Natural killer cell (primary cell): Measurements from ENCODE around the gene GUCA2A. TPM values are rescaled to one million over a fixed set of nuclear protein-coding genes. Genes with fewer than 3 reads are reported as not detected.

Source experiments
- ATAC-seq, 3 donors: fragments of 150-1000 bp in 2 of 3; fragments of 200-7000 bp in 1 of 3; cut with Tn5 transposase; 1 replicate in 1 of 3; 2 replicates in 2 of 3; pipeline ENCODE4 v1.10.0; 2021; ENCODE audit warnings: mild to moderate bottlenecking in 2 of 3, moderate library complexity in 2 of 3
- DNase-seq, 2 donors: peaks; one replicate each; pipeline versions ENCODE4 v3.0.0 to v3.0.0-alpha.2; 2013 to 2021; ENCODE audit warnings: mixed read lengths in 1 of 2
- H3K27ac ChIP-seq: one replicate; pipeline ENCODE4 v1.5.1; 2013; ENCODE audit warnings: mild to moderate bottlenecking, low read length
- H3K27me3 ChIP-seq: one replicate; pipeline ENCODE4 v1.6.1; 2013; ENCODE audit warnings: low read length; ENCODE audit not compliant: control insufficient read depth, insufficient read depth
- H3K36me3 ChIP-seq: one replicate; pipeline ENCODE4 v1.6.1; 2013; ENCODE audit warnings: low read length; ENCODE audit not compliant: control insufficient read depth, insufficient read depth
- H3K4me1 ChIP-seq: one replicate; pipeline ENCODE4 v1.6.1; 2013; ENCODE audit warnings: low read length; ENCODE audit not compliant: control insufficient read depth, insufficient read depth
- H3K4me3 ChIP-seq: one replicate; pipeline ENCODE4 v1.5.1; 2013; ENCODE audit warnings: low read length
- H3K9me3 ChIP-seq: one replicate; pipeline ENCODE4 v1.6.1; 2013; ENCODE audit warnings: low read length; ENCODE audit not compliant: control insufficient read depth, insufficient read depth
- H3K27ac Mint-ChIP-seq, 2 donors: one replicate each; pipeline ENCODE4 v1.8.0; 2022; ENCODE audit warnings: mild to moderate bottlenecking in 2 of 2, mixed read lengths in 2 of 2, moderate library complexity in 1 of 2
- H3K27me3 Mint-ChIP-seq, 2 donors: one replicate each; pipeline ENCODE4 v1.8.0; 2022; ENCODE audit warnings: low read depth in 2 of 2, mixed read lengths in 2 of 2
- H3K36me3 Mint-ChIP-seq: one replicate; pipeline ENCODE4 v1.8.0; 2022; ENCODE audit warnings: mixed read lengths
- H3K4me1 Mint-ChIP-seq, 2 donors: one replicate each; pipeline ENCODE4 v1.8.0; 2022; ENCODE audit warnings: mixed read lengths in 2 of 2
- H3K4me3 Mint-ChIP-seq: one replicate; pipeline ENCODE4 v1.8.0; 2022; ENCODE audit warnings: mild to moderate bottlenecking, moderate library complexity, mixed read lengths
- H3K9me3 Mint-ChIP-seq, 2 donors: one replicate each; pipeline ENCODE4 v1.8.0; 2022; ENCODE audit warnings: mixed read lengths in 2 of 2
- CTCF ChIP-seq: fragments of 200-600 bp; IDR thresholded peaks from one replicate; pipeline ENCODE4 v1.8.0; 2022; ENCODE audit warnings: antibody characterized with exemption
- WGBS: methylation state at CpG from one replicate; pipeline ENCODE4 v1.1.7; 2013; ENCODE audit warnings: missing lambda C conversion rate; ENCODE audit not compliant: insufficient coverage; 5-methylcytosine and 5-hydroxymethylcytosine counted together
- intact Hi-C: fragments of 100-400 bp; cut with micrococcal nuclease; formaldehyde crosslinking; loops from one replicate; pipeline ENCODE4 v1.14.2; 2022
- total RNA-seq, 4 donors: library from RNA; stranded (reverse); fragments of 120-200 nt in 1 of 4; gene quantifications; one replicate each; pipeline versions ENCODE4 v1.2.3 to v1.2.4, GENCODE V29; 2013 to 2022

The GUCA2A gene
- total RNA-seq, 3 donors from 2014 or later (not counting 1 experiment from before 2014, with no cell fraction given) = not detected

GRCh38 chr1:42133390-42133789 lies 31.2 kb downstream of the GUCA2A start:
- 85% methylated on average over 4 of the region's 5 CpGs for WGBS

DNA sequence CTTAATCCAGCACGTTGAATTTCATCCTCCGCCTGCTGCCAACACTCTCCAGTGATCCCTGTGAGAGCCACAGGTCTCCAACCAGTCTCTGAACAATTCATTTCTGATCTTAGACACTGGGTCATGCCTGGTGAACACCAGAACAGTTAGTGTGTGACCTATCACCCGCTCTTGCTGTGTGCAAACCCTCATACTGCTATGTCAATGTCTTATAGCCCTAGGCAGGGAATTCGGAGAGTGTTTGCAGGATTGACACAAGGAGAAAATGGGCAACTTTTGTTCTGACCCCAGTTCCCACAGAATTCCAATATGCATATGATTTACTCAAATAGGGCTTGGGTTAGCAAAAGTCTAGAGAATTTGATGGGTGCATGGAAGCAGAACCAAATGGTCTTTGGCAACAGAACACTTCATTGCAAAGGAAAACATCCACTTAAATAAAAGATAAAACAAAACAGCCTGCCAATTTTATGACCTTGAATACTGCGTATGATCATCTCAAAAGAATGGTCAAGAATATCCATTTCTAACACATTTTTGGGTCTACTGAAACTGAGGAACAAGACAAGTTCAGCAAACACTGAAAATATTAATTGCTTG lies 34.4 kb downstream of the GUCA2A start:
- no peak for TF ChIP-seq CTCF
- H3K9me3 Mint-ChIP-seq = no peaks in the 10 kb centered on the region
- DNase-seq (no peak), ATAC-seq (no peak)
- no peak overlapping the region for H3K4me3 Mint-ChIP-seq
- H3K4me1 Mint-ChIP-seq = no peaks in the 10 kb centered on the region
- no peak overlapping the region for H3K4me3 ChIP-seq
- no peaks in the 10 kb centered on the region for H3K4me1 ChIP-seq
- no peak overlapping the region for H3K27ac Mint-ChIP-seq
- no peaks in the 10 kb centered on the region for H3K27me3 ChIP-seq
- no peaks in the 10 kb centered on the region for H3K36me3 Mint-ChIP-seq
- no peaks in the 10 kb centered on the region for H3K36me3 ChIP-seq
- intact Hi-C loops = no loop called here
- no peaks in the 10 kb centered on the region for H3K9me3 ChIP-seq
- peaks cover 5 to 8% of the 10 kb centered on the region in 2 donors for H3K27me3 Mint-ChIP-seq
- 92% methylated on average over 5 of the region's 5 CpGs for WGBS
- no peak overlapping the region for H3K27ac ChIP-seq

More at GRCh38 chr1:42133390-42133789, 31.2 kb downstream of the GUCA2A start:
- no peaks in the 10 kb centered on the region for H3K4me1 ChIP-seq
- no peak for ATAC-seq
- intact Hi-C loops = no loop called here
- no peak for TF ChIP-seq CTCF
- no peaks in the 10 kb centered on the region for H3K4me1 Mint-ChIP-seq
- H3K27ac ChIP-seq = no peak overlapping the region
- H3K4me3 ChIP-seq = no peak overlapping the region
- no peak overlapping the region for H3K27ac Mint-ChIP-seq
- no peaks in the 10 kb centered on the region for H3K9me3 ChIP-seq
- H3K36me3 ChIP-seq = no peaks in the 10 kb centered on the region
- no peaks in the 10 kb centered on the region for H3K9me3 Mint-ChIP-seq
- H3K4me3 Mint-ChIP-seq = no peak overlapping the region
- no peaks in the 10 kb centered on the region for H3K36me3 Mint-ChIP-seq
- no peak for DNase-seq
- no peaks in the 10 kb centered on the region for H3K27me3 ChIP-seq
- peaks cover 5% of the 10 kb centered on the region in 2 donors for H3K27me3 Mint-ChIP-seq

GRCh38 chr1:42128964-42129363 lies 35.6 kb downstream of the GUCA2A start:
- ATAC-seq (no peak), DNase-seq (no peak)
- no peaks in the 10 kb centered on the region for H3K36me3 ChIP-seq
- no peaks in the 10 kb centered on the region for H3K27me3 ChIP-seq
- no peak overlapping the region for H3K27ac Mint-ChIP-seq
- no peaks in the 10 kb centered on the region for H3K36me3 Mint-ChIP-seq
- H3K27ac ChIP-seq = no peak overlapping the region
- no peak overlapping the region for H3K4me3 ChIP-seq
- H3K9me3 ChIP-seq = no peaks in the 10 kb centered on the region
- no peak for TF ChIP-seq CTCF
- no peak overlapping the region for H3K4me3 Mint-ChIP-seq
- no peaks in the 10 kb centered on the region for H3K4me1 ChIP-seq
- intact Hi-C loops = no loop called here
- peaks cover 5 to 8% of the 10 kb centered on the region in 2 donors for H3K27me3 Mint-ChIP-seq
- H3K9me3 Mint-ChIP-seq = no peaks in the 10 kb centered on the region
- 87% methylated on average over 2 of the region's 3 CpGs for WGBS
- H3K4me1 Mint-ChIP-seq = no peaks in the 10 kb centered on the region

DNA sequence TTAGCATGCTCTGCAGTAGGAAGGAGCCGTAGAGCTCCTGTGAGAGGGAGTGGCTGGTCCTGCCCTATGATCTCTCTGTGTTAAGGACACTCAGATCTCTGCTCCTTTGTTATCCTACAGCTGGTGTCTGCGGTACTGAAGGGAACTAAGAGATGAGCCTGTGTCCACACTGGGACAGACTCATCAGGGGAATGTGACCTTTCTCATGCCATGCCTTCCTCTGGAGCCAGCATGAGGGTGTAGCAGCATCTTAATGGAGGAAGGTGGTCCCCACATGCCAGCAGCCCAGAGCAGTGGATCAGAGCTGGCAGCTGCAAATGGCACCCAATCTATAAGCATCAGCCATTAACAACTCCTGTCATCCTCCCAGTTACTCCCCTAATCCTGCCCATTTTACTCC lies 36.0 kb downstream of the GUCA2A start:
- TF ChIP-seq CTCF = no peak
- Mint-ChIP-seq H3K27ac (no peak overlapping the region), H3K27me3 (peaks cover 8 to 10% of the 10 kb centered on the region in 2 donors), H3K4me1 (no peaks in the 10 kb centered on the region), H3K4me3 (no peak overlapping the region), H3K9me3 (no peaks in the 10 kb centered on the region), H3K36me3 (no peaks in the 10 kb centered on the region)
- H3K9me3 ChIP-seq = no peaks in the 10 kb centered on the region
- intact Hi-C loops = no loop called here
- no peak overlapping the region for H3K27ac ChIP-seq
- no peaks in the 10 kb centered on the region for H3K4me1 ChIP-seq
- H3K27me3 ChIP-seq = no peaks in the 10 kb centered on the region
- 91% methylated on average over 2 of the region's 2 CpGs for WGBS
- no peak for ATAC-seq
- no peak for DNase-seq
- no peak overlapping the region for H3K4me3 ChIP-seq
- H3K36me3 ChIP-seq = no peaks in the 10 kb centered on the region
